Panc1 (cell line): Measurements from ENCODE around the gene CHPT1.

ENCODE experiments used
- TF ChIP-seq, protein P1 (sequence below): fragments of 450-650 bp; IDR thresholded peaks from 2 replicates; pipeline ENCODE4 v1.5.1; 2017; ENCODE audit warnings: mild to moderate bottlenecking
- TF ChIP-seq, protein P2 (sequence below), 2 experiments: IDR thresholded peaks; 2 replicates each; pipeline ENCODE4 v1.6.1; 2011 to 2012; ENCODE audit warnings: low read depth in 2 of 2, control low read depth in 1 of 2, low read length in 1 of 2, mild to moderate bottlenecking in 1 of 2, moderate library complexity in 1 of 2; ENCODE audit not compliant: insufficient read depth in 1 of 2

DNA sequence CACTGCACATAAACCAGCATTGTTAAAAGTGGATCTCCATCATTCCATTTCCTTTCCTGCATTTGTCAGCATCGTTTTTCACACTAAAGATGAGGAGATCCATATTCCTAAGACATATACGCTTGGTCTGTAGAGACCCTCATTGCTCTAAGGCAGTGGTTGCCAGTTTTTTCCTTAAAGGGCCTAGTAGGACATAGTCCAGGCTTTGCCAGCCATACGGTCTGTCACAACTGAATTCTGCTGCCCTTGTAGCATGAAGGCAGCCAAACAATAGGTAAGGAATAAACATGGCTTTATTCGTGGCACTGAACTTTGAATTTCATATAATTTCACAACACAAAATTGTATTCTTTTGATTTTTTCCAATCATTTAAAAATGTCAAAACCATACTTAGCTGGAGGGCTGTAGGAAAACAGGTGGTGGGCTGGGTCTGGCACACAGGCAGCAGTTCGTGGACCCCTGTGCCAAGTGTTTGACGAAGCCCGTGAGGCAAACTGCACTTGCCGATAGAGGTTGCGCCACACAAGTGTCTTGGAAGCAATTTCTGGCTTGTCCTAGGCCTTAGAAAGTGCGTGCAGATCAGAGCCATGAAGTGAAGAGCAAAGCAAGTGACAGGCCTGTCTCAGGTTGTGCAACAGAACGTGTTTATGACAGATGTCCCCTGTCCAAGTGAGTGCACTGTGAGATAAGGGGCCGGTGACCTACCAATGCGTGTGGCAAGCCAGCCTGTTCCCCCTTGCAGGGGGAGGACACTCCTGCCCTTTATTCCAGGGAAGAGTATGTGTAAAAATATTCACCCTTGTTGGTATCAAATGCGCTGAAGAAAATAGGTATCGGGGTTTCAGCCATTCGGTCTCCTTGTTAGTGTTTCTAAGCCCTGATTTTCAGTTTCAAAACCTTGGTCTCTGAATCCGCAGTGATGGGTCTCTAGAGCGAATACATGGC, 916 bp upstream of the CHPT1 start:
- TF ChIP-seq, protein P1, sequence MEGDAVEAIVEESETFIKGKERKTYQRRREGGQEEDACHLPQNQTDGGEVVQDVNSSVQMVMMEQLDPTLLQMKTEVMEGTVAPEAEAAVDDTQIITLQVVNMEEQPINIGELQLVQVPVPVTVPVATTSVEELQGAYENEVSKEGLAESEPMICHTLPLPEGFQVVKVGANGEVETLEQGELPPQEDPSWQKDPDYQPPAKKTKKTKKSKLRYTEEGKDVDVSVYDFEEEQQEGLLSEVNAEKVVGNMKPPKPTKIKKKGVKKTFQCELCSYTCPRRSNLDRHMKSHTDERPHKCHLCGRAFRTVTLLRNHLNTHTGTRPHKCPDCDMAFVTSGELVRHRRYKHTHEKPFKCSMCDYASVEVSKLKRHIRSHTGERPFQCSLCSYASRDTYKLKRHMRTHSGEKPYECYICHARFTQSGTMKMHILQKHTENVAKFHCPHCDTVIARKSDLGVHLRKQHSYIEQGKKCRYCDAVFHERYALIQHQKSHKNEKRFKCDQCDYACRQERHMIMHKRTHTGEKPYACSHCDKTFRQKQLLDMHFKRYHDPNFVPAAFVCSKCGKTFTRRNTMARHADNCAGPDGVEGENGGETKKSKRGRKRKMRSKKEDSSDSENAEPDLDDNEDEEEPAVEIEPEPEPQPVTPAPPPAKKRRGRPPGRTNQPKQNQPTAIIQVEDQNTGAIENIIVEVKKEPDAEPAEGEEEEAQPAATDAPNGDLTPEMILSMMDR = no peak
- TF ChIP-seq, protein P2, sequence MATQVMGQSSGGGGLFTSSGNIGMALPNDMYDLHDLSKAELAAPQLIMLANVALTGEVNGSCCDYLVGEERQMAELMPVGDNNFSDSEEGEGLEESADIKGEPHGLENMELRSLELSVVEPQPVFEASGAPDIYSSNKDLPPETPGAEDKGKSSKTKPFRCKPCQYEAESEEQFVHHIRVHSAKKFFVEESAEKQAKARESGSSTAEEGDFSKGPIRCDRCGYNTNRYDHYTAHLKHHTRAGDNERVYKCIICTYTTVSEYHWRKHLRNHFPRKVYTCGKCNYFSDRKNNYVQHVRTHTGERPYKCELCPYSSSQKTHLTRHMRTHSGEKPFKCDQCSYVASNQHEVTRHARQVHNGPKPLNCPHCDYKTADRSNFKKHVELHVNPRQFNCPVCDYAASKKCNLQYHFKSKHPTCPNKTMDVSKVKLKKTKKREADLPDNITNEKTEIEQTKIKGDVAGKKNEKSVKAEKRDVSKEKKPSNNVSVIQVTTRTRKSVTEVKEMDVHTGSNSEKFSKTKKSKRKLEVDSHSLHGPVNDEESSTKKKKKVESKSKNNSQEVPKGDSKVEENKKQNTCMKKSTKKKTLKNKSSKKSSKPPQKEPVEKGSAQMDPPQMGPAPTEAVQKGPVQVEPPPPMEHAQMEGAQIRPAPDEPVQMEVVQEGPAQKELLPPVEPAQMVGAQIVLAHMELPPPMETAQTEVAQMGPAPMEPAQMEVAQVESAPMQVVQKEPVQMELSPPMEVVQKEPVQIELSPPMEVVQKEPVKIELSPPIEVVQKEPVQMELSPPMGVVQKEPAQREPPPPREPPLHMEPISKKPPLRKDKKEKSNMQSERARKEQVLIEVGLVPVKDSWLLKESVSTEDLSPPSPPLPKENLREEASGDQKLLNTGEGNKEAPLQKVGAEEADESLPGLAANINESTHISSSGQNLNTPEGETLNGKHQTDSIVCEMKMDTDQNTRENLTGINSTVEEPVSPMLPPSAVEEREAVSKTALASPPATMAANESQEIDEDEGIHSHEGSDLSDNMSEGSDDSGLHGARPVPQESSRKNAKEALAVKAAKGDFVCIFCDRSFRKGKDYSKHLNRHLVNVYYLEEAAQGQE (IDR thresholded peaks at IDR 0.05; ENCODE audit: insufficient read depth in 1 of 2, low read depth in 2 of 2, low read length in 1 of 2) = no peak
